ENCODE data around the gene DOCK2.

GRCh38 chr5:169988206-169988605 is 351.1 kb downstream of the DOCK2 start:
- TF ChIP-seq BCL3 (IDR thresholded peaks at IDR 0.05) (no peak), EHMT2 (IDR thresholded peaks at IDR 0.05; ENCODE audit: low read depth) (no peak), CTCF (IDR thresholded peaks at IDR 0.05) (no peak), POLR2A (IDR thresholded peaks at IDR 0.05; ENCODE audit: low read length) (no peak), MAZ (IDR thresholded peaks at IDR 0.05; ENCODE audit: borderline replicate concordance, low read depth, low read length) (no peak), USF2 (IDR thresholded peaks at IDR 0.05) (no peak), RAD21 (conservative IDR thresholded peaks at IDR 0.05 in 1 of 2, IDR thresholded peaks at IDR 0.05 in 1 of 2) (no peak), ZFP36 (IDR thresholded peaks at IDR 0.05; ENCODE audit: borderline replicate concordance, partially characterized antibody) (no peak), MYC (IDR thresholded peaks at IDR 0.05; ENCODE audit: borderline replicate concordance, low read length) (no peak), SMC3 (IDR thresholded peaks at IDR 0.05) (no peak), E2F6 (IDR thresholded peaks at IDR 0.05; ENCODE audit: borderline replicate concordance, low read depth) (no peak)

Measured in A549 (cell line).